Right lobe of liver (tissue), 6 donors: ENCODE data around the gene ARHGAP15. TPM values are rescaled to one million over a fixed set of nuclear protein-coding genes. Genes with fewer than 3 reads are reported as not detected.

ENCODE experiments used
- ATAC-seq, 4 donors: fragments of 200-7000 bp; cut with Tn5 transposase; one replicate each; pipeline ENCODE4 v1.9.1; 2020; ENCODE audit warnings: mild to moderate bottlenecking in 4 of 4, moderate library complexity in 4 of 4
- DNase-seq, 3 donors: peaks; one replicate each; pipeline ENCODE4 v3.0.0-alpha.2; 2020
- H3K27ac ChIP-seq, 3 donors: fragments of 200-600 bp; one replicate each; pipeline ENCODE4 v1.8.0; 2022
- H3K27me3 ChIP-seq, 2 donors: fragments of 200-600 bp; one replicate each; pipeline ENCODE4 v1.8.0; 2022
- H3K36me3 ChIP-seq, 4 donors: fragments of 200-600 bp; sonication (generic) in 1 of 4; one replicate each; pipeline versions ENCODE4 v1.5.1 to v1.8.0; 2017 to 2022; ENCODE audit warnings: control low read depth in 1 of 4
- H3K4me1 ChIP-seq, 4 donors: fragments of 200-600 bp; sonication (generic) in 1 of 4; one replicate each; pipeline versions ENCODE4 v1.5.1 to v1.8.0; 2017 to 2022; ENCODE audit warnings: control low read depth in 1 of 4
- H3K4me3 ChIP-seq, 3 donors: fragments of 200-600 bp; one replicate each; pipeline ENCODE4 v1.8.0; 2022
- H3K9me3 ChIP-seq, 4 donors: fragments of 200-600 bp; sonication (generic) in 1 of 4; one replicate each; pipeline versions ENCODE4 v1.5.1 to v1.8.0; 2017 to 2022; ENCODE audit warnings: control low read depth in 1 of 4
- CTCF ChIP-seq, 4 donors: fragments of 200-600 bp in 3 of 4; fragments of 450-650 bp in 1 of 4; IDR thresholded peaks; one replicate each; pipeline versions ENCODE4 v1.5.1 to v1.8.0; 2016 to 2022; ENCODE audit warnings: antibody characterized with exemption in 4 of 4, mild to moderate bottlenecking in 2 of 4
- POLR2A ChIP-seq: fragments of 450-650 bp; IDR thresholded peaks from one replicate; pipeline ENCODE4 v1.6.1; 2017; ENCODE audit warnings: antibody characterized with exemption, mild to moderate bottlenecking
- WGBS: methylation state at CpG from one replicate; pipeline ENCODE4 v1.1.6; 2018; ENCODE audit warnings: low coverage, low lambda C conversion rate; ENCODE audit not compliant: insufficient coverage; ENCODE audit errors: missing lambda C conversion rate; 5-methylcytosine and 5-hydroxymethylcytosine counted together
- intact Hi-C, 2 donors: fragments of 100-400 bp; cut with DNase I; formaldehyde crosslinking; loops; one replicate each; pipeline versions ENCODE4 v1.11.2 to v1.14.1; 2022
- total RNA-seq, 6 experiments: library from RNA; depleted of rRNA in 2 of 6; stranded (reverse); fragments of >200 nt in 2 of 6; fragmentation: NEBNext Ultra II Directional in 3 of 6; extraction: Animal tissue kit (Norgen Biotek cat#: 25700) in 3 of 6; gene quantifications; one replicate each; pipeline versions ENCODE4 v1.1.0 to v1.2.4, GENCODE V29; 2016 to 2023
- donor health status: DM: no; HTN: yes; CAD: no.
- donor health status: DM: no; HTN: no; CAD: no.
- donor health status: DM: no; HTN: no; CAD: no.
- donor health status: DM: no; HTN: yes; CAD: no.
- donor health status: DM: no; HTN: yes; CAD: no.

Gene ARHGAP15
- total RNA-seq, 6 experiments from 2014 or later, result 3.3 to 8.2 (median 6.6) TPM

DNA sequence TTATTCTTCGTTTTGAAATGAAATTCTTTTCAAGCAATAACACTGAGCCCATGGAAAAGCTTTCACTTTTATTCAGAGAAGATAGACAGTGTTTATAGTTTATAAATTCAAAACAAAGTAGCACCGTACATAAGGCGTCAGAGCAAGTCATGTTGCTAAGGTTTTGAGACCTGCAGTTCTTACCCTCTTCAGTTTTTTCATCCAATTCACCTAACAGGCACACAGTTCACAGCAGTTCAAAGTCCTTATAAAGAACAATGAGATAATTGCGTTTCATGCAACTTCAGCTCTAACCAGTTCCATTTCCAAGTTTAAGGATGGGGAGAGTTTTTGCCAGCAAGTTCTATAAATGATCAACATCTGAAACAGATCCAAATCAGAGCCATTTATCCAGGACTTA is 96.7 kb downstream of the ARHGAP15 start:
- TF ChIP-seq POLR2A (no peak), CTCF (IDR thresholded peaks at IDR 0.05) (no peak)
- H3K4me3 ChIP-seq, result no peak overlapping the region
- H3K4me1 ChIP-seq, result no peaks in the 10 kb centered on the region
- H3K27ac ChIP-seq, result no peak overlapping the region
- no peak for ATAC-seq
- intact Hi-C loops, result no loop called here
- WGBS, result 48% methylated on average over 4 of the region's 4 CpGs
- DNase-seq, result no peak
- H3K9me3 ChIP-seq, result no peaks in the 10 kb centered on the region
- no peaks in the 10 kb centered on the region for H3K36me3 ChIP-seq
- H3K27me3 ChIP-seq, result no peaks in the 10 kb centered on the region

- no peak for TF ChIP-seq POLR2A
- no peak for TF ChIP-seq CTCF (IDR thresholded peaks at IDR 0.05)
- H3K27ac ChIP-seq, result no peak overlapping the region
- H3K4me3 ChIP-seq, result no peak overlapping the region
- intact Hi-C loops, result no loop called here
- H3K9me3 ChIP-seq, result no peaks in the 10 kb centered on the region
- H3K4me1 ChIP-seq, result no peaks in the 10 kb centered on the region
- no peak for ATAC-seq
- no peaks in the 10 kb centered on the region for H3K27me3 ChIP-seq
- WGBS, result 64% methylated on average over 5 of the region's 5 CpGs
- DNase-seq, result no peak
- no peaks in the 10 kb centered on the region for H3K36me3 ChIP-seq
Observed at GRCh38 chr2:143226714-143227541, 97.7 kb downstream of the ARHGAP15 start.

GRCh38 chr2:143229411-143229810 is 100.2 kb downstream of the ARHGAP15 start:
- Histone ChIP-seq H3K36me3 (no peaks in the 10 kb centered on the region), H3K27me3 (no peaks in the 10 kb centered on the region), H3K9me3 (no peaks in the 10 kb centered on the region), H3K4me1 (no peaks in the 10 kb centered on the region), H3K27ac (no peak overlapping the region), H3K4me3 (no peak overlapping the region)
- TF ChIP-seq POLR2A (no peak), CTCF (IDR thresholded peaks at IDR 0.05) (no peak)
- DNase-seq (no peak), ATAC-seq (no peak)
- intact Hi-C loops, result no loop called here
- 42% methylated on average over 5 of the region's 5 CpGs for WGBS

GRCh38 chr2:143229952-143230351 is 100.7 kb downstream of the ARHGAP15 start:
- Histone ChIP-seq H3K36me3 (no peaks in the 10 kb centered on the region), H3K9me3 (no peaks in the 10 kb centered on the region), H3K27ac (no peak overlapping the region), H3K27me3 (no peaks in the 10 kb centered on the region), H3K4me3 (no peak overlapping the region), H3K4me1 (no peaks in the 10 kb centered on the region)
- WGBS, result 37% methylated on average over 2 of the region's 2 CpGs
- no peak for ATAC-seq
- intact Hi-C loops, result loop anchor here in 1 of 2 donors (10.0 kb wide), 1 partner anchor 105 kb away; the partner anchor contains the start of gene ARHGAP15
- TF ChIP-seq CTCF (IDR thresholded peaks at IDR 0.05), result no peak
- no peak for DNase-seq
